Breast epithelium (tissue), 4 donors: ENCODE measurements around the gene LRRC59. TPM values are rescaled to one million over a fixed set of nuclear protein-coding genes. Genes with fewer than 3 reads are reported as not detected.

Experiments
- DNase-seq, 2 donors: peaks; one replicate each; pipeline ENCODE4 v3.0.0-alpha.2; 2019; ENCODE audit warnings: low spot score in 2 of 2
- H3K27ac ChIP-seq, 2 donors: fragments of 200-600 bp; sonication (generic) in 1 of 2; one replicate each; pipeline ENCODE4 v1.5.1; 2016 to 2019; ENCODE audit warnings: mild to moderate bottlenecking in 1 of 2
- H3K27me3 ChIP-seq, 2 donors: fragments of 200-600 bp; sonication (generic) in 1 of 2; one replicate each; pipeline versions ENCODE4 v1.5.1 to v1.6.0; 2017 to 2019; ENCODE audit warnings: control low read depth in 1 of 2, mild to moderate bottlenecking in 1 of 2
- H3K36me3 ChIP-seq: fragments of 200-600 bp; one replicate; pipeline ENCODE4 v1.5.1; 2019
- H3K4me1 ChIP-seq, 2 donors: fragments of 200-600 bp; sonication (generic); one replicate each; pipeline ENCODE4 v1.5.1; 2016 to 2019; ENCODE audit warnings: control low read depth in 1 of 2
- H3K4me3 ChIP-seq, 3 donors: fragments of 200-600 bp; sonication (generic); 1 replicate in 2 of 3; 2 replicates in 1 of 3; pipeline ENCODE4 v1.5.1; 2016 to 2019; ENCODE audit warnings: mild to moderate bottlenecking in 3 of 3, moderate library complexity in 2 of 3
- H3K9me3 ChIP-seq, 2 donors: fragments of 200-600 bp; sonication (generic) in 1 of 2; one replicate each; pipeline ENCODE4 v1.5.1; 2016 to 2019; ENCODE audit warnings: control low read depth in 1 of 2
- POLR2A ChIP-seq: fragments of 450-650 bp; IDR thresholded peaks from one replicate; pipeline ENCODE4 v1.6.1; 2016; ENCODE audit warnings: antibody characterized with exemption, mild to moderate bottlenecking, moderate library complexity
- POLR2AphosphoS5 ChIP-seq, 3 donors: sonication (generic); formaldehyde crosslinking; IDR thresholded peaks; one replicate each; pipeline ENCODE4 v1.6.1; 2017; ENCODE audit warnings: antibody characterized with exemption in 3 of 3
- intact Hi-C: fragments of 100-400 bp; cut with DNase I; formaldehyde crosslinking; loops from one replicate; pipeline ENCODE4 v1.15.1; 2023; ENCODE audit warnings: low total_unique reads
- total RNA-seq, 3 donors: library from RNA; depleted of rRNA; stranded (reverse); fragments of >200 nt; gene quantifications; one replicate each; pipeline ENCODE4 v1.1.0, GENCODE V29; 2016
- TF ChIP-seq, protein P1 (sequence below), 3 donors: fragments of 450-650 bp; IDR thresholded peaks; one replicate each; pipeline ENCODE4 v1.5.1; 2016 to 2017; ENCODE audit warnings: antibody characterized with exemption in 3 of 3, mild to moderate bottlenecking in 3 of 3, moderate library complexity in 3 of 3

The LRRC59 gene
- total RNA-seq, 3 donors from 2014 or later = 42.1 to 72.8 (median 54.0) TPM

DNA sequence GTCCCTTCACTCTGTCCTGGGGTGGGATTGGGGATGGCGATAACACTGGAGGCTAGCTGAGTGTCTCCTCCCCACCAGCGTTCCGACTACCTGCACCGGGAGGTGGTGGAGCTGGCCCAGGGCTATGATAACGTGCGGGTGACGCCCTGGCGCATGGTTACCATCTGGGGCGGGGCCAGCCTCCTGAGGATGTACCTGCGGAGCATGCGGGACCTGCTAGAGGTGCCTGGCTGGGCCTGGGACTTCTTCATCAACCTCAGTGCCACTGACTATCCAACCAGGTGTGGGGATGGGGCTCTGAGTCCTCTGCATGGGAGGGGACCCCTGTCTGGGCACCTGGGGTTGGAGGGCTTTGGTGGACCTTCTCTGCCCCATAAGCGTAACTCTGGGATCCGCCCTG lies 42.5 kb downstream of the LRRC59 start:
- no peaks in the 10 kb centered on the region for H3K4me1 ChIP-seq
- TF ChIP-seq, protein P1, sequence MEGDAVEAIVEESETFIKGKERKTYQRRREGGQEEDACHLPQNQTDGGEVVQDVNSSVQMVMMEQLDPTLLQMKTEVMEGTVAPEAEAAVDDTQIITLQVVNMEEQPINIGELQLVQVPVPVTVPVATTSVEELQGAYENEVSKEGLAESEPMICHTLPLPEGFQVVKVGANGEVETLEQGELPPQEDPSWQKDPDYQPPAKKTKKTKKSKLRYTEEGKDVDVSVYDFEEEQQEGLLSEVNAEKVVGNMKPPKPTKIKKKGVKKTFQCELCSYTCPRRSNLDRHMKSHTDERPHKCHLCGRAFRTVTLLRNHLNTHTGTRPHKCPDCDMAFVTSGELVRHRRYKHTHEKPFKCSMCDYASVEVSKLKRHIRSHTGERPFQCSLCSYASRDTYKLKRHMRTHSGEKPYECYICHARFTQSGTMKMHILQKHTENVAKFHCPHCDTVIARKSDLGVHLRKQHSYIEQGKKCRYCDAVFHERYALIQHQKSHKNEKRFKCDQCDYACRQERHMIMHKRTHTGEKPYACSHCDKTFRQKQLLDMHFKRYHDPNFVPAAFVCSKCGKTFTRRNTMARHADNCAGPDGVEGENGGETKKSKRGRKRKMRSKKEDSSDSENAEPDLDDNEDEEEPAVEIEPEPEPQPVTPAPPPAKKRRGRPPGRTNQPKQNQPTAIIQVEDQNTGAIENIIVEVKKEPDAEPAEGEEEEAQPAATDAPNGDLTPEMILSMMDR (IDR thresholded peaks at IDR 0.05) = no peak
- no peak for TF ChIP-seq POLR2A
- no peak for TF ChIP-seq POLR2AphosphoS5 (IDR thresholded peaks at IDR 0.05)
- H3K4me3 ChIP-seq = no peak overlapping the region
- no peak overlapping the region for H3K27ac ChIP-seq
- peaks cover 5% of the 10 kb centered on the region for H3K36me3 ChIP-seq
- no peak for DNase-seq
- intact Hi-C loops = no loop called here
- H3K9me3 ChIP-seq = no peaks in the 10 kb centered on the region
- no peaks in the 10 kb centered on the region for H3K27me3 ChIP-seq

DNA sequence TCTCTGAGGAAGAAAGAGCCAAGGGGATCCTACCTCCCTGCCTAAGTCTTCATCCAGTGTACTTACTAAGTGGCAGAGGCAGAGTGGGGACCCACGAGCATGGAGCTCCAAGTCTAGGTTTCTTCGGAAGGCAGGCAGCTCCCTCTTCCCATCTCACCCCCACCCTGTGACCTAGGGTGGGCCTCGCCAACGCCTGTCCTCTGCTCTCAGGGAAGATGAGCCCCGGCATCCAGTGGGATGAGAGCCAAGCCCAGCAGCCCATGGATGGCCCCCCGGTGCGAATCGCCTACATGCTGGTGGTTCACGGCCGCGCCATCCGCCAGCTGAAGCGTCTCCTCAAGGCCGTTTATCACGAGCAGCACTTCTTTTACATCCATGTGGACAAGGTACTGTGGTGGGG lies 43.1 kb downstream of the LRRC59 start:
- Histone ChIP-seq H3K27ac (no peak overlapping the region), H3K9me3 (no peaks in the 10 kb centered on the region), H3K36me3 (peaks cover 5% of the 10 kb centered on the region), H3K27me3 (no peaks in the 10 kb centered on the region), H3K4me3 (no peak overlapping the region), H3K4me1 (no peaks in the 10 kb centered on the region)
- DNase-seq = no peak
- no peak for TF ChIP-seq POLR2A
- TF ChIP-seq, protein P1 (IDR thresholded peaks at IDR 0.05) = no peak
- no peak for TF ChIP-seq POLR2AphosphoS5 (IDR thresholded peaks at IDR 0.05)
- intact Hi-C loops = no loop called here

DNA sequence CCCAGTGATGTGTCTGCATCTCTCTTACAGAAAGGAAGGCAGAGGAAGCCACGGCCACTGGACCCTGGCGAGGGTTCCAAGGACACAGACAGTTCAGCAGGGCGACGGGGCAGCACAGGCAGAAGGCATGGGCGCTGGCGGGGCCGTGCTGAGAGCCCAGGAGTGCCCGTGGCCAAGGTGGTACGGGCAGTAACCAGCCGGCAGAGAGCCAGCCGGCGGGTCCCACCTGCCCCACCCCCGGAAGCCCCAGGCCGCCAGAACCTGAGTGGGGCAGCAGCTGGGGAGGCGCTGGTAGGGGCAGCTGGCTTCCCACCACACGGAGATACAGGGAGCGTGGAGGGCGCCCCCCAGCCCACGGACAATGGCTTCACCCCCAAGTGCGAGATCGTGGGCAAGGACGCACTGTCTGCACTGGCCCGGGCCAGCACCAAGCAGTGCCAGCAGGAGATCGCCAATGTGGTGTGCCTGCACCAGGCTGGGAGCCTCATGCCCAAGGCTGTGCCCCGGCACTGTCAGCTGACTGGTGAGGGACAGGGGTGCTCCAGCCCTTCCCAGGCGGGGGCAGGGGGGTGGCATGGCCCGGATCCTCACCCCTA lies 43.6 kb downstream of the LRRC59 start:
- TF ChIP-seq POLR2A = no peak
- TF ChIP-seq, protein P1 (IDR thresholded peaks at IDR 0.05) = no peak
- TF ChIP-seq POLR2AphosphoS5 (IDR thresholded peaks at IDR 0.05) = no peak
- Histone ChIP-seq H3K36me3 (peaks cover 5% of the 10 kb centered on the region), H3K27ac (no peak overlapping the region), H3K9me3 (no peaks in the 10 kb centered on the region), H3K4me3 (no peak overlapping the region), H3K4me1 (no peaks in the 10 kb centered on the region), H3K27me3 (no peaks in the 10 kb centered on the region)
- no peak for DNase-seq
- intact Hi-C loops = no loop called here

DNA sequence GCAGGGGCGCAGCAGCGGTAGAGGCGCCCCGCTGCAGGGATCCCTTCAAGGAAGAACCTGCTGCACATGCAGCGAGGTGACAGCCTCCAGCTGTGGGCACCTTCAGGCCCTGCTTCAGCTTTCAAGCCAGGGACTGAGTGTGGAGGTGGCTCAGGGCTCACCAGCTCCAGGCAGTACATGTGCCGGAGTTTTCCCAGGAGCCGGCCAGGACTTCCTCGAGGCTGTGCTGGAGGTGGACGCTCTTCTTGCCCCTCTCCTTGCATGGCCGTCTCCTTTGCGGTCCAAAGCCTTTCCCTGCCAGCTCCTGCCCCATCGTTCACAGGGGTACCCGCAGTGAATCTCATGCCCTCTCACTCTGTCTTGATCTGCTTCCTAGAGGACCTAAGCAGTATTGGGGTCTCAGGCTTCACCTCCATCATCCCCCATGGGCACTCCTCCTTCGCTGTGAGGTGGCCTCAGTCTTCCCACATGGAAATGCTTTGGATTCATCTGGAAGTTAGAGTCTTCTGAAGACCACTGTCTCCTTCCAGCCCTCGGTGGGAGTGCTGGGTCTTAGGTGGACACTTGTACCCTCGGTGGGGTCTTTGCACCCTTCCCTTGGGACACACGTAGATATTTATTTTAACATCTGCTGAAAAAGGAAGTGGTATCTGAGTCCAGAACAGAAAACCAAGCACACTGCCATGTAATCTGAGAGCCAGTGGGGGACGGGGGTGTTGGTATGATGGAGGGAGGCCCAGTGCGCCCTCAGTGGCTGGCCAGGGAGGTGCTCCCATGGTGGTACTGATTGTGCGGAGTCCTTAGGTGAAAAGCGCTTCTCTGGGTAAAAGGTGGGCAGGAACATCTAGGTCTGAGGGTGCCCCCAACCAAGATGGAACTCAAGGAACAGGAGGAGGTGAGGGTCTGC lies 44.4 kb downstream of the LRRC59 start:
- Histone ChIP-seq H3K36me3 (peaks cover 5% of the 10 kb centered on the region), H3K27ac (peak overlapping the region in 1 of 2 donors; percentile 25), H3K4me1 (no peaks in the 10 kb centered on the region), H3K4me3 (no peak overlapping the region), H3K9me3 (no peaks in the 10 kb centered on the region), H3K27me3 (no peaks in the 10 kb centered on the region)
- DNase-seq = no peak
- TF ChIP-seq, protein P1 (IDR thresholded peaks at IDR 0.05) = no peak
- no peak for TF ChIP-seq POLR2A
- no peak for TF ChIP-seq POLR2AphosphoS5 (IDR thresholded peaks at IDR 0.05)
- intact Hi-C loops = no loop called here

DNA sequence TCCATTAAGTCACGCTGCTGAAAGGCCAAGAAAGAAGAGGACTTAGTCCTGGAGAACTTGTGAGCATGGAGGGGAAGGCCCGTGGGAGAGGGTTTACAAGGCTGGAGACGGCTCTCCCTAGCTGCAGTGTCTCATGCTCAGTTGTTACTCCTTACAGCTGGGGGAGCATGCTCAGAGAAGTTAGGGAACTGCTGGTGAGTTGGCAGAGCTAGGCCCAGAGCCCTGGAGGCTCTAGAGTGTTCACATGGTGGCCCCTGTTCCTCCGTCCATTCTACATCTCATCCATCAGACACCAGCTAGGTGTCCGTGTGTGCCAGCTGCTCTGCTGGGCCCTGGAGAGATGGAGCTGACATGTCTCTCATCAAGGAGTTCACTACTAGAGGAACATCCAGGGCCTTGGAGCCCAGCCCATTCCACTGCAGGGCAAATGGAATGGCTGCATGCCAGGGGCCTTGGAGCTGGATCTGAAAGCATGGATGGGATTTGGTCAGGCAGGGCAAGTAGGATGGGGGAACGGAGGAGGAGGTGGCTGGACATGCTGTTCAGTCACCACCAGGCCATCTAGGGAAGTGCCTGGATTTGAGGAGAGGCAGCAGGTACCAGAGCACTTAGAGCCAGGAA lies 45.1 kb downstream of the LRRC59 start:
- TF ChIP-seq, protein P1 (IDR thresholded peaks at IDR 0.05) = no peak
- TF ChIP-seq POLR2AphosphoS5 (IDR thresholded peaks at IDR 0.05) (no peak), POLR2A (no peak)

More for the DNA sequence above, 45.1 kb downstream of the LRRC59 start:
- no peaks in the 10 kb centered on the region for H3K4me1 ChIP-seq
- no peaks in the 10 kb centered on the region for H3K27me3 ChIP-seq
- intact Hi-C loops = no loop called here
- H3K4me3 ChIP-seq = no peak overlapping the region
- peak overlapping the region in 1 of 2 donors; percentile 25 for H3K27ac ChIP-seq
- H3K36me3 ChIP-seq = peaks cover 5% of the 10 kb centered on the region
- no peaks in the 10 kb centered on the region for H3K9me3 ChIP-seq
- no peak for DNase-seq
